Stimulated activated effector memory CD8-positive, alpha-beta T cell treated with anti-CD3 and anti-CD28 coated beads, Interleukin-12 subunit alpha, Interleukin-12 subunit beta, amount 100 ng/mL, for 72 hours (primary cell): Measurements from ENCODE around the gene ST6GALNAC5.
A peak's percentile ranks its signal among the peaks of the same experiment; 100 is the strongest.
"Not testable (repeated sequence)": the region's sequence is repeated elsewhere in the genome, so short reads cannot be mapped to it uniquely, and the experiment has no call there.

Experiments
- ATAC-seq: fragments of 150-1000 bp; cut with Tn5 transposase; 2 replicates; pipeline ENCODE4 v1.10.0; 2021
- DNase-seq, 2 donors: peaks; one replicate each; pipeline ENCODE4 v3.0.0; 2021 to 2022; ENCODE audit warnings: low spot score in 2 of 2
- H3K27ac Mint-ChIP-seq: one replicate; pipeline ENCODE4 v1.8.0; 2022; ENCODE audit warnings: mild to moderate bottlenecking, mixed read lengths
- H3K36me3 Mint-ChIP-seq: one replicate; pipeline ENCODE4 v1.8.0; 2022; ENCODE audit warnings: mild to moderate bottlenecking, mixed read lengths
- H3K4me1 Mint-ChIP-seq: one replicate; pipeline ENCODE4 v1.8.0; 2022; ENCODE audit warnings: mixed read lengths
- H3K4me3 Mint-ChIP-seq: one replicate; pipeline ENCODE4 v1.8.0; 2022; ENCODE audit warnings: mild to moderate bottlenecking, mixed read lengths
- H3K9me3 Mint-ChIP-seq: one replicate; pipeline ENCODE4 v1.8.0; 2022; ENCODE audit warnings: mixed read lengths

The ST6GALNAC5 gene

GRCh38 chr1:76867342-76868130 lies at the start of gene ST6GALNAC5:
Gene ST6GALNAC5 (plus strand): TSS chr1:76867480.
- Mint-ChIP-seq H3K4me1 (no peaks in the 10 kb centered on the region), H3K36me3 (no peaks in the 10 kb centered on the region), H3K4me3 (peak within 1 kb of the TSS; percentile 32), H3K27ac (no peak within 1 kb of the TSS), H3K9me3 (no peaks in the 10 kb centered on the region)
- ATAC-seq (no peak), DNase-seq (no peak)

DNA sequence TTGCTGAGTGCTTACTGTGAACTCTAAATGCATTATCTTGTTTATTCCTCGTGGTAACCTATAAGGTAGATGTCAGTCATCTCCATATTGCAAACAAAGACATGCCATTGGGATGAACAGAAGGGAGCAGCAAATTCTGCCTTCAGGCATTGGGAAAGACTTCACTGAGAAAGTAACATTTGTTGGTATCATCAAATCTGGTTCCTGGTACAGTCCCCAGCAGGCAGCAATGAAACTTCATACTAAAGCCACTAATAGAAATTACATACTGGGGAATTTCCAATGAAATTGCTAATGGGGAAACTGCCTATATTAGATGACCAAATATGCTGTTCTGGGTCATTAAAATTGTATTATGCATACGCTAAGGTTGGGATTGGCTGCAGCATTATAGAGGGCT lies 47.3 kb upstream of the ST6GALNAC5 start:
- no peak overlapping the region for H3K4me3 Mint-ChIP-seq
- no peak overlapping the region for H3K27ac Mint-ChIP-seq
- no peaks in the 10 kb centered on the region for H3K9me3 Mint-ChIP-seq
- ATAC-seq = no peak
- no peak for DNase-seq
- no peaks in the 10 kb centered on the region for H3K4me1 Mint-ChIP-seq
- no peaks in the 10 kb centered on the region for H3K36me3 Mint-ChIP-seq

DNA sequence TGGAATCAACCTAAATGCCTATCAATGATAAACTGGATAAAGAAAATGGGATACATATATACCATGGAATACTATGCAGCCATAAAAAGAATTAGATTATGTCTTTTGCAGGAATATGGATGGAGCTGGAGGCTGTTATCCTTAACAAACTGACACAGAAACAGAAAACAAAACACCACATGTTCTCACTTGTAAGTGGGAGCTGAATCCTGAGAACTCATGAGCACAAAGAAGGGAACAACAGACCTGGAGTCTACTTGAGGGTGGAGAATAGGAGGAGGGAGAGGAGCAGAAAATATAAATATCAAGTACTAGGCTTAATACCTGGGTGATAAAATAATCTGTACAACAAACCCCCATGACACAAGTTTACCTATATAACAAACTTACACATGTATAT lies 44.3 kb upstream of the ST6GALNAC5 start:
- H3K27ac Mint-ChIP-seq, ATAC-seq, H3K36me3 Mint-ChIP-seq, H3K9me3 Mint-ChIP-seq, H3K4me3 Mint-ChIP-seq, DNase-seq, H3K4me1 Mint-ChIP-seq: not testable (repeated sequence)

DNA sequence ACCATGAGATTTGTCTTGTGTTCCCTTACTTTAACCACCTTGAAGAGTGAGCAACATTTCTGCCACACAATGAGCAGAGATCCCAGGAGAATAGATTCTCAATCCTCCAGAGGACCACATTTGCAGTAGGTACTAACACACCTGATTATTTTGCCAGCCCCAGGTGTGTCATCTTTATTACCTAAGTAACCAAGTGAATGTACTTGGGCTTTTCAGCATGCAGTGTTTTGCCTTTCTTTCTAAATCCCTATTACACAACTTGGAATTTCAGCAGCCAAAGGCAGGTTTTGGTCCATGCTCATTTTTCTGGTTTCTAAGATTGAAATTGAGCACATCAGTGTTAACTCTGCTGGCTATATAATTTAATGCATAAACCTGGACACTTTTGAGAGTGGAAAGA lies 43.2 kb upstream of the ST6GALNAC5 start:
- H3K27ac Mint-ChIP-seq = no peak overlapping the region
- ATAC-seq (no peak), DNase-seq (no peak)
- no peaks in the 10 kb centered on the region for H3K36me3 Mint-ChIP-seq
- no peaks in the 10 kb centered on the region for H3K4me1 Mint-ChIP-seq
- no peak overlapping the region for H3K4me3 Mint-ChIP-seq
- H3K9me3 Mint-ChIP-seq = no peaks in the 10 kb centered on the region

DNA sequence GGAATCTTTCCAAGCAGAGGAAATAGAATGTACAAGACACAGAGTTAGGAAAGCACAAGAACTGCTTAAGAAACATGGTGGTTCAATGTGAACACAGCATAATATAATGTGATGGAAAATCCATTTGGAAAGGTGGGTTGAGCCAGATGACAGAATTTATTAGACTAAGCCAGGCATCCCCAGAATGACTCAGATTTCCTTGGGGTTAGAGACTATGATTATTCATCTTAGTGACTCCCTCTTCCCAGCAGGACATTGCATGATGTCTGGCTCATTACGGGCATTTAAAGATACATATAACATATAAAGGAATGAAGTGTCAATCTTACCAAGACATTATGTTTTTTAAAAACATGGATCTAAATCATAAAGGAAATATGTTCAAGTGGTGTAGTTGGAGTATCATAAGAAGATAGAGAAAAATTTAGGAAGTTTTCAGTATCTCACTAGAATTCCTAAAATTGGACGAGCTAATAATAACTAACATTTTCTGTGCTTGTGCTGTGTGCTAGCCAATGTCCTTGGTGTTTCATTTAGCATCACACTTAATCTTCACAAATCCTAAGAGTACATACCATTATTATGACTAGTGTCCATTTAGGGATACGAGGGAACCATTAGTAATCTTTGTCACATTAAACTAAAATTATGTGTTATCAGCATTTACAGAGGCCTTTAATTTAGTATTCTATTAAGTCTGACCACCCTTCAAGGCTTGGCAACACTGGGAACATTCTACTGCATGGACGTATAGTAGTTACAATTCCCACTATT lies 41.0 kb upstream of the ST6GALNAC5 start:
- Mint-ChIP-seq H3K27ac (no peak overlapping the region), H3K36me3 (no peaks in the 10 kb centered on the region), H3K9me3 (no peaks in the 10 kb centered on the region), H3K4me1 (no peaks in the 10 kb centered on the region), H3K4me3 (no peak overlapping the region)
- ATAC-seq = no peak
- DNase-seq = no peak

- Mint-ChIP-seq H3K4me3 (no peak overlapping the region), H3K4me1 (no peaks in the 10 kb centered on the region), H3K36me3 (no peaks in the 10 kb centered on the region), H3K9me3 (no peaks in the 10 kb centered on the region), H3K27ac (no peak overlapping the region)
- ATAC-seq = no peak
- DNase-seq = no peak
Observed at GRCh38 chr1:76827066-76827465, 40.2 kb upstream of the ST6GALNAC5 start.

DNA sequence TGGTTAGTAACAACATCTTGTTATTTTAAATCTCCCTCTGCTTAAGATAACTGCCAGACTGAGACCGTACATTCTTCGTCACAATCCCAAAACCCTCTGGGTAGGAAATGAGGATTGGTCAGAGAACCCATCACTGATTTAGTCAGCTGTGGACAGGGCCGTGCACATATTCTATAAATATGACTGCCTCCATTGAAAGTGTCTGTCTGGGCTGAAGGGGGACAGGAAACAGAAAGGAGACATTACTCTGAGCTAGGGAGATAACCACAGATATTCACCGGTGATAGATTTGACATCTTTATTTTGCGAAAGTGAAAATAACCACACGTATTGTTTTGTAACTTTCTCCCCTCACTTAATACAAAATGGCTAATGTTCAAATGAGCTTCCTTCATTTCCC lies 36.9 kb upstream of the ST6GALNAC5 start:
- H3K27ac Mint-ChIP-seq = no peak overlapping the region
- no peaks in the 10 kb centered on the region for H3K9me3 Mint-ChIP-seq
- no peak overlapping the region for H3K4me3 Mint-ChIP-seq
- no peaks in the 10 kb centered on the region for H3K36me3 Mint-ChIP-seq
- ATAC-seq (no peak), DNase-seq (no peak)
- no peaks in the 10 kb centered on the region for H3K4me1 Mint-ChIP-seq

DNA sequence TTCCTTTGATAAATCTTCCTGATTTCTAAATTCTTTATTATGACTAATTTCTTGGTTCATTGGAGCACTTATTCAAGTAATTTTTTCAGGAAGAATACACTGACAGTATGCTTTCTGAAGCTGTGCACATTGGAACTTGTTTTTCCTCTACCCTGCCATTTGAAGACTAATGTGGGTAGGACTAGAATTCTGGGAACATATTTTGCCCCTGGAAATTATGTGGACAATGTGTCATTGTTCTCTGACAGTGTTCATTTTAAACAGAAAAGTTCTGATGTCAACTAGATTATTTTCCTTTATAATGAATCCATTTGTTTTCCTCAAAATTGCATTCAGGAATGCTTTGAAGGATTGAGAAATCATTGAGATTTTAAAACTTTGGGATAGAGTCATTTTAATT lies 34.8 kb upstream of the ST6GALNAC5 start:
- no peak overlapping the region for H3K27ac Mint-ChIP-seq
- no peak for ATAC-seq
- no peaks in the 10 kb centered on the region for H3K4me1 Mint-ChIP-seq
- H3K4me3 Mint-ChIP-seq = no peak overlapping the region
- no peaks in the 10 kb centered on the region for H3K36me3 Mint-ChIP-seq
- DNase-seq = no peak
- H3K9me3 Mint-ChIP-seq = no peaks in the 10 kb centered on the region

DNA sequence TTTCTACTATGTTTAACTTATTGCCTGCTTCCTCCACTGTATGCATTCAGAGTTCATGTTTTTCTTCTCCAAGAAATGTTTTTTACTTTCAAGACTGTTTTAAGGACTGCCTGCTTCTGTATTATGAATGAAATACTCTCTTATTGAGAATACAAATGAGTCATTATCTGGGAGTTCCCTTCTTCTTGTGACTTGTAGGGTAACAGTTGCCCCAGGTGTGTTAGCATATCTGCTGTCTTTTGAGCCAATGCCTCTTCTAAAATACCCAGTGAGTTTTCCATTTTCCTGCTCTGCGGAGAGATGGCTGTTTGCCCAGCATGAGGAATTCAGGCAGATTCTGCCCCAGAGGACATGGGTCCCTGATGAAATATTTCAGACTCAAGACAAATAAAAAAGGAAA lies 34.1 kb upstream of the ST6GALNAC5 start:
- Mint-ChIP-seq H3K4me1 (no peaks in the 10 kb centered on the region), H3K9me3 (no peaks in the 10 kb centered on the region), H3K4me3 (no peak overlapping the region), H3K27ac (no peak overlapping the region), H3K36me3 (no peaks in the 10 kb centered on the region)
- DNase-seq (no peak), ATAC-seq (no peak)

DNA sequence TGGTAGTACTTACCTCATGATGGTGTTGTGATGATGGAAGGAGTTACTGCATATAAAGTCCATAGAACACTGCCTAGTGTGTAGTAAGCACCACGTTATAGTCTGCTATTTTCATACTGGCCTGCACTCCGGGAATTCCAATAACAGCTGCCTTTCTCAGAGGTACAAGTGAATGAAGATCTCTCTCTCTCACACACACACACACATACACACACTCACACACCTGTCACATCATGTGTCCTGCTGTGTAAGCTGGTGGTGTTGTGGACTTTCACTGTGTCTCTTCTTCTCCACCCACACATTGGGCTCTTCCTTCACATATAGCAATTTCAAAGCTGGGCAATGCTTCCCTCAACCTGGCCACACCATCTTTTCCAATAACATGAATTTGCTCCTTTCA lies 33.4 kb upstream of the ST6GALNAC5 start:
- no peaks in the 10 kb centered on the region for H3K4me1 Mint-ChIP-seq
- no peak for ATAC-seq
- H3K27ac Mint-ChIP-seq = no peak overlapping the region
- H3K4me3 Mint-ChIP-seq = no peak overlapping the region
- H3K36me3 Mint-ChIP-seq = no peaks in the 10 kb centered on the region
- DNase-seq = no peak
- no peaks in the 10 kb centered on the region for H3K9me3 Mint-ChIP-seq

- no peak overlapping the region for H3K4me3 Mint-ChIP-seq
- H3K9me3 Mint-ChIP-seq = no peaks in the 10 kb centered on the region
- H3K36me3 Mint-ChIP-seq = no peaks in the 10 kb centered on the region
- no peak overlapping the region for H3K27ac Mint-ChIP-seq
- ATAC-seq = no peak
- no peak for DNase-seq
- H3K4me1 Mint-ChIP-seq = no peaks in the 10 kb centered on the region
Observed at GRCh38 chr1:76835203-76835602, 32.1 kb upstream of the ST6GALNAC5 start.

DNA sequence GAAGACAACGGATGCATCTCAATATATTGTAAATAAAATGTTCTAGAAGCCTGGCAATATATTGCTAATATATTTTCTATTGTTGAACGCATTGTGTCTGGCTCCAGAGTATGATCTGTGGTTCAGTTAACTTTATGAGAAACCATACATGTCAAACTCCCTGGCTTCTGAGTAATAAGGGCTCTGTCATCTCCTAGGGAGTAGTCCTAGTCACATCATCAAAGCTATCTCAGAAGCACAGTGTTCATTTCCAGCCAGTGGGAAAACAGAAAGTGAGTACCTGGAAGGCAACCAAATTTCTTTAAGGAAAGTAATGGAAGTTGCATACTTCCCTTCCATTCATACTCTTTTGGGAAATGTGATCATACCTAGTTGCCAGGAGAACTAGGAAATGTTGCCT lies 27.0 kb upstream of the ST6GALNAC5 start:
- no peaks in the 10 kb centered on the region for H3K36me3 Mint-ChIP-seq
- H3K27ac Mint-ChIP-seq = no peak overlapping the region
- no peak overlapping the region for H3K4me3 Mint-ChIP-seq
- H3K4me1 Mint-ChIP-seq = no peaks in the 10 kb centered on the region
- no peak for DNase-seq
- H3K9me3 Mint-ChIP-seq = no peaks in the 10 kb centered on the region
- ATAC-seq = no peak

GRCh38 chr1:76841460-76841859 lies 25.8 kb upstream of the ST6GALNAC5 start:
- Mint-ChIP-seq H3K9me3 (no peaks in the 10 kb centered on the region), H3K4me3 (no peak overlapping the region), H3K36me3 (no peaks in the 10 kb centered on the region), H3K27ac (no peak overlapping the region), H3K4me1 (no peaks in the 10 kb centered on the region)
- no peak for ATAC-seq
- DNase-seq = no peak

GRCh38 chr1:76843821-76844464 lies 23.3 kb upstream of the ST6GALNAC5 start:
- Mint-ChIP-seq H3K4me1 (no peaks in the 10 kb centered on the region), H3K9me3 (peaks cover 3% of the 10 kb centered on the region), H3K27ac (no peak overlapping the region), H3K36me3 (no peaks in the 10 kb centered on the region), H3K4me3 (no peak overlapping the region)
- ATAC-seq (no peak), DNase-seq (no peak)

- H3K27ac Mint-ChIP-seq = no peak overlapping the region
- H3K4me3 Mint-ChIP-seq = no peak overlapping the region
- H3K9me3 Mint-ChIP-seq = no peaks in the 10 kb centered on the region
Observed at GRCh38 chr1:76854255-76854654, 13.0 kb upstream of the ST6GALNAC5 start.

GRCh38 chr1:76856104-76856503 lies 11.2 kb upstream of the ST6GALNAC5 start:
- Mint-ChIP-seq H3K27ac (no peak overlapping the region), H3K9me3 (no peaks in the 10 kb centered on the region), H3K4me3 (no peak overlapping the region), H3K36me3 (no peaks in the 10 kb centered on the region), H3K4me1 (no peaks in the 10 kb centered on the region)
- ATAC-seq (no peak), DNase-seq (no peak)

More at GRCh38 chr1:76854255-76854654, 13.0 kb upstream of the ST6GALNAC5 start:
- H3K4me1 Mint-ChIP-seq = no peaks in the 10 kb centered on the region
- no peak for DNase-seq
- no peak for ATAC-seq
- H3K36me3 Mint-ChIP-seq = no peaks in the 10 kb centered on the region
